ENCODE results near the gene SMIM31. TPM values are rescaled to one million over a fixed set of nuclear protein-coding genes. Genes with fewer than 3 reads are reported as not detected.

Gene SMIM31
- total RNA-seq, 1 experiment from 2014 or later: not detected

DNA sequence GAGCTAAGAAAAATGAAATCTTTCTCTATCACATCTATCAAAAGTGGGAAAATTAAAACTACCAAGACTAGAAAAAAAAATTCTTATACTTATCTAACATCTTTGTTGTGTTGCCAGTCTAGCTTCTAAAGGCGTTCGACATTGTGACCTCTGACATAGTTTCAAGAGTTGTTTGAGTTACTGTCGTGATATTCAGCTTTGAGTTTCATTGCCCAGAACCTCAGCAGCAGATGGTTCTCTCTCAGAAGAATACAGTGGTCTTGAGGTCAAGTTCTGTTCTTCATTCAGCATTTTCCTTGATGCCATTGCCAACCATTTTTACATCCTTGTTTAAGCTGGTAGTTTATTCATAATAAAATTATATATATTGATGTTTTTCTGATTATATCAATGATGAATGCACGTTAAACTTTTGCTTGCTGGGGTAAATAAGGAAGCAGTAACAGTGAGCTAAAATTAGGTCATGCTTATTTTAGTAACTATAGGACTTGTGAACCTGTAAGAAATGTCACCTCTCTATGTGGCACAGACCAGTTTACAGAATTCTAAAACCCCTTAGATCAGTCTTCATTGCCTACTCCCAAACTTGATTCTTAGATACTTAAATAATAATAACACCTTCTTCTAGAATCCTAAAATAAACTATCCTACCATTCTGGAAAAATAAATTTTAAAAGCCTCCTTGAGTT lies 23.1 kb upstream of the SMIM31 start:
- H3K27ac Mint-ChIP-seq: no peak overlapping the region
- H3K4me3 Mint-ChIP-seq: no peak overlapping the region
- no CpG with 5 or more reads among the region's 4 CpGs for WGBS (ENCODE audit: extremely low coverage, insufficient read length, low lambda C conversion rate)
- H2BK20ac ChIP-seq (ENCODE audit: low read depth, low read length, poor library complexity, severe bottlenecking): no peak overlapping the region
- H4K5ac ChIP-seq (ENCODE audit: insufficient read length, low read depth, low read length): no peak overlapping the region
- H2BK120ac ChIP-seq (ENCODE audit: low read depth, low read length, poor library complexity, severe bottlenecking): no peak overlapping the region
- no peak overlapping the region for H3K23ac ChIP-seq (ENCODE audit: insufficient read length, low read depth, low read length)
- no peaks in the 10 kb centered on the region for H3K36me3 Mint-ChIP-seq (ENCODE audit: insufficient read depth in 1 of 3, low read depth in 3 of 3)
- no peak overlapping the region for H2BK5ac ChIP-seq (ENCODE audit: insufficient read length, low read length)
- no peak overlapping the region for H3K4me2 ChIP-seq (ENCODE audit: insufficient read depth, insufficient read length, low read length)
- DNase-seq: no peak
- H3K56ac ChIP-seq (ENCODE audit: insufficient read length, low read depth, low read length): no peak overlapping the region
- H3K27me3 Mint-ChIP-seq (ENCODE audit: low read depth): no peaks in the 10 kb centered on the region
- no peak overlapping the region for H2BK15ac ChIP-seq (ENCODE audit: low read depth, low read length)
- H2BK12ac ChIP-seq (ENCODE audit: insufficient read length, low read depth, low read length): no peak overlapping the region
- H3K79me1 ChIP-seq (ENCODE audit: insufficient read depth, low read depth, low read length, poor library complexity, severe bottlenecking): no peaks in the 10 kb centered on the region
- no peaks in the 10 kb centered on the region for H3K9me3 Mint-ChIP-seq
- no peaks in the 10 kb centered on the region for H3K9me3 ChIP-seq (ENCODE audit: control insufficient read depth, low read depth, low read length)
- H4K8ac ChIP-seq (replicated peaks; ENCODE audit: insufficient read length, low read depth, low read length): no peak overlapping the region
- no peak overlapping the region for H3K18ac ChIP-seq (ENCODE audit: insufficient read length, low read depth, low read length)
- H3K27me3 ChIP-seq (ENCODE audit: insufficient read depth, low read length): no peaks in the 10 kb centered on the region
- no peaks in the 10 kb centered on the region for H3K4me1 ChIP-seq (ENCODE audit: insufficient read depth, low read length)
- H2AFZ ChIP-seq (ENCODE audit: low read length): no peak overlapping the region
- H3K4me1 Mint-ChIP-seq: peaks cover 0 to 2% of the 10 kb centered on the region in 2 experiments; a peak in 1 of 4 replicates
- no peak overlapping the region for H2AK5ac ChIP-seq (ENCODE audit: insufficient read length, low read length)
- no peak overlapping the region for H3T11ph ChIP-seq (ENCODE audit: low read length)
- no peaks in the 10 kb centered on the region for H3K23me2 ChIP-seq (ENCODE audit: insufficient read length, low read depth, low read length, poor library complexity, severe bottlenecking)
- no peak overlapping the region for H3K27ac ChIP-seq (ENCODE audit: insufficient read length, low read depth, low read length)
- no peak overlapping the region for H4K91ac ChIP-seq (ENCODE audit: insufficient read length, low read depth, low read length)
- TF ChIP-seq, protein P1, sequence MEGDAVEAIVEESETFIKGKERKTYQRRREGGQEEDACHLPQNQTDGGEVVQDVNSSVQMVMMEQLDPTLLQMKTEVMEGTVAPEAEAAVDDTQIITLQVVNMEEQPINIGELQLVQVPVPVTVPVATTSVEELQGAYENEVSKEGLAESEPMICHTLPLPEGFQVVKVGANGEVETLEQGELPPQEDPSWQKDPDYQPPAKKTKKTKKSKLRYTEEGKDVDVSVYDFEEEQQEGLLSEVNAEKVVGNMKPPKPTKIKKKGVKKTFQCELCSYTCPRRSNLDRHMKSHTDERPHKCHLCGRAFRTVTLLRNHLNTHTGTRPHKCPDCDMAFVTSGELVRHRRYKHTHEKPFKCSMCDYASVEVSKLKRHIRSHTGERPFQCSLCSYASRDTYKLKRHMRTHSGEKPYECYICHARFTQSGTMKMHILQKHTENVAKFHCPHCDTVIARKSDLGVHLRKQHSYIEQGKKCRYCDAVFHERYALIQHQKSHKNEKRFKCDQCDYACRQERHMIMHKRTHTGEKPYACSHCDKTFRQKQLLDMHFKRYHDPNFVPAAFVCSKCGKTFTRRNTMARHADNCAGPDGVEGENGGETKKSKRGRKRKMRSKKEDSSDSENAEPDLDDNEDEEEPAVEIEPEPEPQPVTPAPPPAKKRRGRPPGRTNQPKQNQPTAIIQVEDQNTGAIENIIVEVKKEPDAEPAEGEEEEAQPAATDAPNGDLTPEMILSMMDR (conservative IDR thresholded peaks at IDR 0.05): no peak
- H3K14ac ChIP-seq (ENCODE audit: insufficient read depth, low read length): no peak overlapping the region
- no peaks in the 10 kb centered on the region for H3K79me2 ChIP-seq (ENCODE audit: insufficient read depth, low read length)
- H3K9ac ChIP-seq (ENCODE audit: extremely low read depth, insufficient read length, low read length): no peak overlapping the region
- no peaks in the 10 kb centered on the region for H4K20me1 ChIP-seq (ENCODE audit: control insufficient read depth, insufficient read depth, insufficient read length)
- no peak overlapping the region for H3K4ac ChIP-seq (ENCODE audit: low read depth, low read length)
